ENCODE results near the gene TSEN54. TPM values are rescaled to one million over a fixed set of nuclear protein-coding genes. Genes with fewer than 3 reads are reported as not detected.

TSEN54 gene
- total RNA-seq, 2 donors from 2014 or later, result 37.5 to 106 TPM

DNA sequence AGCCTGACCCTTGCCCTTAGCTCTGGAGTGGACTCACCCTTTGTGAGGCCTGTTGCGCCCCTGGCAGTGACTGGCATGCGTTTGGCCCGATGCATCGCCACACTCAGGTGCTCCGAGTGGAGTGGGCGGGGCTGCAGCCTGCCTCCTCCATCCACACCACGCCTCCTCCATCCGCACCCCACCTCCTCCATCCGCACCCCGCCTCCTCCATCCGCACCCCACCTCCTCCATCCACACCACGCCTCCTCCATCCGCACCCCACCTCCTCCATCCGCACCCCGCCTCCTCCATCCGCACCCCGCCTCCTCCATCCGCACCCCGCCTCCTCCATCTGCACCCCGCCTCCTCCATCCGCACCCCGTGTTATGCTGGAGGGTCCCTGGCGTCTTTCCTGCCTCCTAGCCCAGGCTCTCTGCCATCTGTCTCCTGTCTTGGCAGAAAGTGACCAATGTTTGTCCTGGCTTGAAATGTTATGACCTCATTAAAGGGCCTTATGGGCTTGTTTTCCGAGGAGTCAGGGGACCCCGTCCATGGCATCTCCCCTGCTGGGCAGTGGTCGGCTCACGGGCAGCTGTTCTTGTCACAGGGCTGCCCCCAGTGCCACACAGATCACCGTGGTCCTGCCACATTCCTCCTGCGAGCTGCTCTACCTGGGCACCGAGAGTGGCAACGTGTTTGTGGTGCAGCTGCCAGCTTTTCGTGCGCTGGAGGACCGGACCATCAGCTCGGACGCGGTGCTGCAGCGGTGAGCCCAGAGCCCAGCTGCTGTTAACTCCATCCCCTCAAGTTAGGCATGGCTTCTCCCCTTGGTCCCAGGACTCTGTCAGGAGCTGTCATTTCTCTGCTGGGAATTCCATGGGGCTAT, 42.6 kb downstream of the TSEN54 start:
- DNase-seq (ENCODE audit: low spot score) (no peak), ATAC-seq (no peak)
- no peaks in the 10 kb centered on the region for H3K9me3 Mint-ChIP-seq
- peaks cover 0 to 6% of the 10 kb centered on the region in 2 donors for H3K4me1 Mint-ChIP-seq (ENCODE audit: low read depth in 2 of 2)
- no peaks in the 10 kb centered on the region for H3K36me3 Mint-ChIP-seq
- no peak overlapping the region for H3K27ac Mint-ChIP-seq
- H3K27me3 Mint-ChIP-seq, result no peaks in the 10 kb centered on the region
- no peak overlapping the region for H3K4me3 Mint-ChIP-seq

DNA sequence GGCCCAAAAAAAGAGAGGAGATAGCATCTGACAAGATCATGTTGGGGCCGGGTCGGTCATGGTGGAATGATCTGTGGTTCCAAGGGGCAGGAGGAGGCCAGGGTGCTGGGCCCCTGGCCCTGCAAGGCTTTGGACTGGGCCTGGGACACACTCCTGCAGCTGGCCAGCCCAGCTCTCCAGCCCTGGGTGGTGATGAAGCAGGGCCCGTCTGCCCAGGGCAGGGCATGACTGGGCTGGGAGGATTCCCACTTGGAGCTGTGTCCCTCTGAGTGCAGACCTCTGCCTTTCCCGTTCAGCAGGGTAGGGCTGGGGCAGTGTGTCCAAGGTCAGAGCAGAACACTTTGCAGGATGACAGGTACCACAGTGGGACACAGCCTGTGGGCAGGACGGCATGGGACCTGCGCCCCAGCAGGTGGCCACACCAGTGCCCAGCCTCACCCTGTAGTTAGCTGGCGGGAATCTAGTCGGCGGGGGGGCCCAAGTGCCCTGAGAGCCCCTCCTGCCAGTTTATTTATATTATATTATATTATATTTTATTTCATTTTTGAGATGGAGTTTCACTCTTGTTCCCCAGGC, 43.7 kb downstream of the TSEN54 start:
- H3K9me3 Mint-ChIP-seq, result no peaks in the 10 kb centered on the region
- peaks cover 0 to 6% of the 10 kb centered on the region in 2 donors for H3K4me1 Mint-ChIP-seq (ENCODE audit: low read depth in 2 of 2)
- no peak overlapping the region for H3K27ac Mint-ChIP-seq
- no peaks in the 10 kb centered on the region for H3K36me3 Mint-ChIP-seq
- H3K27me3 Mint-ChIP-seq, result no peaks in the 10 kb centered on the region
- ATAC-seq, result no peak
- DNase-seq (ENCODE audit: low spot score), result no peak
- no peak overlapping the region for H3K4me3 Mint-ChIP-seq

DNA sequence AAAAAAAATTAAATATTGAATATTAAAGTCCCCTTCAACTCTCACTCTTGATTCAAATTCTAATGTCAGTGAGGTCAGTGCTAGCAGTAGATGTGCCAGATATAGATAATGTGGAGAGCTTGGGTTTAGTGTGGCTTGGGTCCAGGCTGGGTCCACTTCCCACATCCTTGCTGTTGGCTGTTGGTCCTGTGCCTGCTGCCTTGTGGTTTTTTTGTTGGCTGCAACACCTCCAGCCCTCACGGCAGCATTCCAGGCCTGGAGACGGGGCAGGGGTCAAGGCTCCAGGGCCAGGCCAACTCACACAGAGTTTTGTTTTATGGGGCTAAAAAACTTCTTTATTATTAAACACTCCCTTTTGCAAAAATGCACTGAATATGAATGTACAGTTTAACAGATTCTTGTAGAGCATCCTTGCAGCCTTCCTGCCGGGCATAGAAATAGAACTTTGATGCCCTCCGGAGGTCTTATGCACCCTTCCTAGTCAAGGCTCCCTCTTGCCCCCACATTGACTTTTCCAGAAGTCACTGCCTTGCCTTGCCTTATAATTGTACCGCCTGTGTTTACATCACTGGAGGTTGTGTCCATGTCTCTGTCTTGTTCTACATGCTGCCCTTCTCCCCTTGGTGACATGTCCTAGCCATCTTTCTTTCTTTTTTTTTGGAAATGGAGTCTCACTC, 45.7 kb downstream of the TSEN54 start:
- Mint-ChIP-seq H3K27ac (no peak overlapping the region), H3K9me3 (no peaks in the 10 kb centered on the region), H3K4me1 (ENCODE audit: low read depth in 2 of 2) (peaks cover 0 to 14% of the 10 kb centered on the region in 2 donors), H3K27me3 (no peaks in the 10 kb centered on the region), H3K36me3 (no peaks in the 10 kb centered on the region), H3K4me3 (no peak overlapping the region)
- no peak for DNase-seq (ENCODE audit: low spot score)
- no peak for ATAC-seq

DNA sequence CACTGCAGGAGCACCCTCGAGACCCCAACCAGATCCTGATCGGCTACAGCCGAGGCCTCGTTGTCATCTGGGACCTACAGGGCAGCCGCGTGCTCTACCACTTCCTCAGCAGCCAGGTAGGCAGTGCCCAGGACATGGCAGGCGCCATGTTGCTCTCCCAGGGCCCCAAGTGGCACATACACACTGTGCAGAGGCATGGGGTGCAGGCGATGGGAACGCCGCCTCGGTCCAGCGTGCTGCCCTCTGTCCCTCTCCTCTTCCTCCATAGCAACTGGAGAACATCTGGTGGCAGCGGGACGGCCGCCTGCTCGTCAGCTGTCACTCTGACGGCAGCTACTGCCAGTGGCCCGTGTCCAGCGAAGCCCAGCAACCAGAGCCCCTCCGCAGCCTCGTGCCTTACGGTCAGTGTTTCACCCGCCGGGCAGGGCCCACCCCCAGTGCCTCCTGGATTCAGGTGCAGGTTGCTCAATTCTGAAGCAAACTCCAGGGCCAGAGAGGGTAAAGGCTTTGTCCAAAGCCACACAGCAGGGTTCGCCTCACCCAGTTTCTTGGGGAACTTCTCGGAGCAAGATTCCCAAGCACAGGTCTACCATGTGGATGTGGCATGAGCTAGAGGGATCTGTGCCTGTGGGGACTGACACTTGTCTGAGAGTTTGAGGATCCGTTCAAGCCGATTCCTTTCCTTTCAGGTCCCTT, 46.9 kb downstream of the TSEN54 start:
- no peaks in the 10 kb centered on the region for H3K36me3 Mint-ChIP-seq
- H3K9me3 Mint-ChIP-seq, result no peaks in the 10 kb centered on the region
- no peak for ATAC-seq

DNA sequence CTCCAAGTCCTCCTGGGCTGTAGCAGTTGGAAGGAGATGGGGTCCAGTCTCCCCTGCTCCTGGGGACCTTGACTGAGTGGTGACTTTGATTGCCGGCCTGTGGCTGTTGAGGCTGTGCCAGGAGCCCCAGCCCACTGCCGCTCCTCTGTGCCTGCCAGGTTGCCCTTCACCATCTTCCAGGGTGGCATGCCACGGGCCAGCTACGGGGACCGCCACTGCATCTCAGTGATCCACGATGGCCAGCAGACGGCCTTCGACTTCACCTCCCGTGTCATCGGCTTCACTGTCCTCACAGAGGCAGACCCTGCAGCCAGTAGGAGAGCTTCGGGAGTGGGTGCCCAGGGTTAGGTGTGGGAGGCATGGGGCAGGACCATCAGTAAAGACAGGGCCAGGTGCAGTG, 47.9 kb downstream of the TSEN54 start:
- ATAC-seq (no peak), DNase-seq (ENCODE audit: low spot score) (no peak)
- Mint-ChIP-seq H3K4me1 (ENCODE audit: low read depth in 2 of 2) (peaks cover 0 to 11% of the 10 kb centered on the region in 2 donors), H3K4me3 (no peak overlapping the region), H3K36me3 (no peaks in the 10 kb centered on the region), H3K9me3 (no peaks in the 10 kb centered on the region), H3K27ac (no peak overlapping the region), H3K27me3 (no peaks in the 10 kb centered on the region)

More for the DNA sequence above, 46.9 kb downstream of the TSEN54 start:
- no peak for DNase-seq (ENCODE audit: low spot score)
- H3K4me1 Mint-ChIP-seq (ENCODE audit: low read depth in 2 of 2), result peaks cover 0 to 14% of the 10 kb centered on the region in 2 donors
- H3K4me3 Mint-ChIP-seq, result no peak overlapping the region
- no peak overlapping the region for H3K27ac Mint-ChIP-seq
- no peaks in the 10 kb centered on the region for H3K27me3 Mint-ChIP-seq

DNA sequence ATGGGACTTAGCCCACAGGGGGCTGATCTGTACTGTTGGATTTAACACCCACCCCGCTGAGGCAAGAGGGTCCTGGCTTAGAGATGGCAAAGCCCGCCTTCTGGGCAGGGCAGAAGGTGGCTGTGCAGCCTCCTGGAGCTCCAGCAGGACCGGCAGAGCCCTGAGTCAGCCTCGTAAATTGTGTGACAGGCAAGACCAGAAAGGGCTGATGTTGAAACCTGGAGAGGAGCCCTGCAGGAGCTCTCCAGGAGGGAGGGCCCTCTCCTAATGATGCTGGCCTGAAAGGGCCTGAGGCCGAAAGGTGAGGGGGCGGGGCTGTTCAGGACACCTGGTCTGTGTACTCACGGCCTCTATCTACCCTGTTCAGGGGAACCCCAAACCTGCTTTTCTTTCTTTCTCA, 48.7 kb downstream of the TSEN54 start:
- Mint-ChIP-seq H3K27ac (no peak overlapping the region), H3K27me3 (no peaks in the 10 kb centered on the region), H3K4me3 (no peak overlapping the region), H3K9me3 (no peaks in the 10 kb centered on the region), H3K4me1 (ENCODE audit: low read depth in 2 of 2) (peaks cover 0 to 8% of the 10 kb centered on the region in 2 donors), H3K36me3 (no peaks in the 10 kb centered on the region)
- no peak for DNase-seq (ENCODE audit: low spot score)
- no peak for ATAC-seq

DNA sequence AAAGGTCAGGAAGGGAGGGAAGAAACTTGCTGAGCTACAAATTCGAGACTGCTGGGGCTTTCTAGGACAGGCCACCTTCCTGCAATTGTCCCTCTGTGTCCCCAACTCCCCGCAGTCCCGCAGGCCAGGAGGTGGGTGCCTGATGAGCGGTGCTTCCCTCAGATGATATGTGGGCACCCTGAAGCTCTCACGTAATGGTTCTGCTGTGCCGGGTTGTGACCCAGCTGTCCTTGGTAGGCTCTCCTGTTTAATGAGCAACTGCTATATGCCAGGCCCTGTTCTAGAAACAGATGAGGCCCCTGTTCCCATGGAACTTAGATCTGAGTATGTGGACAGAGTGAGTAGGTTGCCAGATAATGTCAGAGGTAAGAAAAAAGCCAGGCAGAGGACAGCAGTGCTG, 49.3 kb downstream of the TSEN54 start:
- ATAC-seq (no peak), DNase-seq (ENCODE audit: low spot score) (no peak)
- no peaks in the 10 kb centered on the region for H3K27me3 Mint-ChIP-seq
- peaks cover 0 to 8% of the 10 kb centered on the region in 2 donors for H3K4me1 Mint-ChIP-seq (ENCODE audit: low read depth in 2 of 2)
- no peak overlapping the region for H3K4me3 Mint-ChIP-seq
- H3K9me3 Mint-ChIP-seq, result no peaks in the 10 kb centered on the region
- peak overlapping the region in 1 of 2 donors; percentile 57 for H3K27ac Mint-ChIP-seq
- no peaks in the 10 kb centered on the region for H3K36me3 Mint-ChIP-seq

DNA sequence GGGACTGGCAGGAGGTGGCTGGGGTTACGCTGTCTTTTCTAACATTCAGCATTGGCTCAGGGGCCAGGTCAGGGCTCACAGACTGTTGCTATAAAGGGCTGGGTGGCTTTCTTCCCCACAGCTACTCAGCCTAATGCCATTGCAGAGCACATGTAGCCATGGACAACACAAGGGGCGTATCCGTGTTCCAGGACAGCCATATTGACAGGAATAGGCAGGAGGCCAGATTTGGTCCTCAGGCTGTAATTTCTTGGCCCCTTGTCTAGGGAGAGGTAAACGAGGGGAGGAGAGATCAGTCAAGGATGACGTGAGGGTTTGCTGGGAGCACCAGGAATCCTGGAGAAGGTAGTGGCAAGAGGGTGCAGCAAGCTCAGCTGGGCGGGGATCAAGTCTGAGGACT, 50.1 kb downstream of the TSEN54 start:
- peak overlapping the region in 1 of 2 donors; percentile 57 for H3K27ac Mint-ChIP-seq
- no peaks in the 10 kb centered on the region for H3K27me3 Mint-ChIP-seq
- H3K4me1 Mint-ChIP-seq (ENCODE audit: low read depth in 2 of 2), result peaks cover 0 to 11% of the 10 kb centered on the region in 2 donors
- no peaks in the 10 kb centered on the region for H3K36me3 Mint-ChIP-seq
- no peak overlapping the region for H3K4me3 Mint-ChIP-seq
- no peaks in the 10 kb centered on the region for H3K9me3 Mint-ChIP-seq
- ATAC-seq (no peak), DNase-seq (ENCODE audit: low spot score) (no peak)

DNA sequence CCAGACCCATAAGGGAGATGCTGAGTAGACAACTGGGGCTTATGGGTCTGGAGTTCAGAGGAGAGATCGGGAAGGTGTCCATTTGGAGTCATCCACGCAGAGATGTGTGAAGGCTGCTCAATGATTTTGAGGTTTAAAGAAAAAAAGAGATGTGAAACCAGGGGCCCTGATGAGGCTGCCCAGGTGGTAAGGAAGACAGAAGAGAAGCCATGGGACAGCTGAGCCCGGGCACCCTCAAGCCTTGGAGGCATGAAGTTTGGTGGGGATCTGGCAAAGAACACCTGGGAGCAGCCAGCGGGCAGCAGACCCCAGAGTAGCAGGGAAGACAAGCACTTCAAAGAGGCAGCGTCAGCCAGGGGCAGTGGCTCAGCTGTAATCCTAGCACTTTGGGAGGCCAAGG, 50.5 kb downstream of the TSEN54 start:
- no peaks in the 10 kb centered on the region for H3K36me3 Mint-ChIP-seq
- H3K27me3 Mint-ChIP-seq, result no peaks in the 10 kb centered on the region
- no peak overlapping the region for H3K4me3 Mint-ChIP-seq
- H3K9me3 Mint-ChIP-seq, result no peaks in the 10 kb centered on the region
- DNase-seq (ENCODE audit: low spot score) (no peak), ATAC-seq (no peak)
- peak overlapping the region in 1 of 2 donors; percentile 57 for H3K27ac Mint-ChIP-seq
- peaks cover 0 to 13% of the 10 kb centered on the region in 2 donors for H3K4me1 Mint-ChIP-seq (ENCODE audit: low read depth in 2 of 2)

DNA sequence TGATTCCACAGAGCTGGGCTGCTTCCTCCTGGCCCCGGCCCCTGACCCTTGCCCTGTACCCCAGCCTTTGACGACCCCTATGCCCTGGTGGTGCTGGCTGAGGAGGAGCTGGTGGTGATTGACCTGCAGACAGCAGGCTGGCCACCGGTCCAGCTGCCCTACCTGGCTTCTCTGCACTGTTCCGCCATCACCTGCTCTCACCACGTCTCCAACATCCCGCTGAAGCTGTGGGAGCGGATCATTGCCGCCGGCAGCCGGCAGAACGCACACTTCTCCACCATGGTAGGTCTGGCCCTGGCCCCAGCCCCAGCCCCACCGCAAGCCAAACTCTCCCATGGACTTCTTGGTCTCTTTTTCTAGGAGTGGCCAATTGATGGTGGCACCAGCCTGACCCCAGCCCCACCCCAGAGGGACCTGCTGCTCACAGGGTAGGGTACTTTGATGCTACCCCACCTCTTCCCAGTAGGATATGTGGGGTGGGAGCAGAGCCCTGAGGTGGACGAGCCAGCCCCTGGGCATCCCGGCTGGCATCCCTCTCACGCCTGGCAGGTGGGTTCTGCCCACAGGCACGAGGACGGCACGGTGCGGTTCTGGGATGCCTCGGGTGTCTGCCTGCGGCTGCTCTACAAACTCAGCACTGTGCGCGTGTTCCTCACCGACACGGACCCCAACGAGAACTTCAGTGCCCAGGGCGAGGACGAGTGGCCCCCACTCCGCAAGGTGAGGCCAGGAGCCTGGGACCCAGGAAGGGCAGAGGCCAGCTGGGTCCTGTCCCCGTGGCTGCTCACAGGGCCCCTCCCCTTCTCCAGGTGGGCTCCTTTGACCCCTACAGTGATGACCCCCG, 52.3 kb downstream of the TSEN54 start:
- H3K27me3 Mint-ChIP-seq, result no peaks in the 10 kb centered on the region
- H3K36me3 Mint-ChIP-seq, result no peaks in the 10 kb centered on the region
- peaks cover 0 to 13% of the 10 kb centered on the region in 2 donors for H3K4me1 Mint-ChIP-seq (ENCODE audit: low read depth in 2 of 2)
- no peak for ATAC-seq
- H3K9me3 Mint-ChIP-seq, result no peaks in the 10 kb centered on the region
- no peak for DNase-seq (ENCODE audit: low spot score)
- no peak overlapping the region for H3K4me3 Mint-ChIP-seq
- no peak overlapping the region for H3K27ac Mint-ChIP-seq

DNA sequence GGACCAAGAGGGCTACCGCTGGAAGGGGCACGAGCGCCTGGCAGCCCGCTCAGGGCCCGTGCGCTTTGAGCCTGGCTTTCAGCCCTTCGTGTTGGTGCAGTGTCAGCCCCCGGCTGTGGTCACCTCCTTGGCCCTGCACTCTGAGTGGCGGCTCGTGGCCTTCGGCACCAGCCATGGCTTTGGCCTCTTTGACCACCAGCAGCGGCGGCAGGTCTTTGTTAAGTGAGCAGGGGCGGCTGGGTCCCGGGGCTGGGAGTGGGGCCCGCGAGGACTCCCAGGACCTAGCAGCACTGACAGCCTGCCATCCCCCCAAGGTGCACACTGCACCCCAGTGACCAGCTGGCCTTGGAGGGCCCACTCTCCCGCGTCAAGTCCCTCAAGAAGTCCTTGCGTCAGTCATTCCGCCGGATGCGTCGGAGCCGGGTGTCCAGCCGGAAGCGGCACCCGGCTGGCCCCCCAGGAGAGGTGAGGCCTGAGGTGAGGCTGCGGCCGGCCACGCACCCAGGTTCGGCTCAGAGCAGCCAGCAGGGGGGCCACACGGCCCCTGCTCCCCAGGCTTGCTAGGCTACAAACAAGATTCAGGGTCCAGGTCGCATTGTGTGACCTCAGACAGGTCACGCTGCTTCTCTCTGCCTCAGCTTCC, 53.8 kb downstream of the TSEN54 start:
- Mint-ChIP-seq H3K27ac (peak overlapping the region in 1 of 2 donors; percentile 86), H3K27me3 (no peaks in the 10 kb centered on the region), H3K4me1 (ENCODE audit: low read depth in 2 of 2) (peaks cover 0 to 13% of the 10 kb centered on the region in 2 donors), H3K9me3 (no peaks in the 10 kb centered on the region), H3K4me3 (no peak overlapping the region), H3K36me3 (no peaks in the 10 kb centered on the region)
- ATAC-seq (no peak), DNase-seq (ENCODE audit: low spot score) (no peak)

DNA sequence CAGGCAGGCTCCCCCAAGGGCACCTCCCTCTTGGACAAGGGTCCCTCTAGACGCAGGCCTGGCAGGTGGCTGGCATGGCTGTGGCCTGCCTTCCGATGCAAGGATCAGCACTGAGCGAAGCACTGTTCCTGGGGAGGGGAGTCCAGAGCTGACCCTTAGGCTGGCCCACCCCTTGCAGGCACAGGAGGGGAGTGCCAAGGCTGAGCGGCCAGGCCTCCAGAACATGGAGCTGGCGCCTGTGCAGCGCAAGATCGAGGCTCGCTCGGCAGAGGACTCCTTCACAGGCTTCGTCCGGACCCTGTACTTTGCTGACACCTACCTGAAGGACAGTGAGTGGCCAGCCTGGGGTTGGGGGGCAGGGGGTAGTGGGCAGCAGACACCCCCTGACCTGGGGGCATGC, 54.4 kb downstream of the TSEN54 start:
- Mint-ChIP-seq H3K36me3 (no peaks in the 10 kb centered on the region), H3K4me1 (ENCODE audit: low read depth in 2 of 2) (peaks cover 0 to 12% of the 10 kb centered on the region in 2 donors), H3K9me3 (no peaks in the 10 kb centered on the region), H3K27me3 (no peaks in the 10 kb centered on the region), H3K27ac (peak overlapping the region in 1 of 2 donors; percentile 86), H3K4me3 (no peak overlapping the region)
- ATAC-seq, result no peak
- no peak for DNase-seq (ENCODE audit: low spot score)
